GM18508 (cell line): Measurements from ENCODE around the gene AGAP3.

Source experiments
- ATAC-seq: cut with Tn5 transposase; IDR thresholded peaks from one replicate; pipeline ENCODE4 v1.9.1; 2021; ENCODE audit warnings: moderate number of reproducible peaks; ENCODE audit not compliant: insufficient read depth, unreplicated experiment

AGAP3 gene

GRCh38 chr7:151086802-151087244 is 548 bp downstream of the AGAP3 start:
- ATAC-seq = no peak

- no peak for ATAC-seq
These were observed 1.2 kb downstream of the AGAP3 start for GRCh38 chr7:151087245-151088018.

- no peak for ATAC-seq
These were observed 2.0 kb downstream of the AGAP3 start for GRCh38 chr7:151088019-151088855.

DNA sequence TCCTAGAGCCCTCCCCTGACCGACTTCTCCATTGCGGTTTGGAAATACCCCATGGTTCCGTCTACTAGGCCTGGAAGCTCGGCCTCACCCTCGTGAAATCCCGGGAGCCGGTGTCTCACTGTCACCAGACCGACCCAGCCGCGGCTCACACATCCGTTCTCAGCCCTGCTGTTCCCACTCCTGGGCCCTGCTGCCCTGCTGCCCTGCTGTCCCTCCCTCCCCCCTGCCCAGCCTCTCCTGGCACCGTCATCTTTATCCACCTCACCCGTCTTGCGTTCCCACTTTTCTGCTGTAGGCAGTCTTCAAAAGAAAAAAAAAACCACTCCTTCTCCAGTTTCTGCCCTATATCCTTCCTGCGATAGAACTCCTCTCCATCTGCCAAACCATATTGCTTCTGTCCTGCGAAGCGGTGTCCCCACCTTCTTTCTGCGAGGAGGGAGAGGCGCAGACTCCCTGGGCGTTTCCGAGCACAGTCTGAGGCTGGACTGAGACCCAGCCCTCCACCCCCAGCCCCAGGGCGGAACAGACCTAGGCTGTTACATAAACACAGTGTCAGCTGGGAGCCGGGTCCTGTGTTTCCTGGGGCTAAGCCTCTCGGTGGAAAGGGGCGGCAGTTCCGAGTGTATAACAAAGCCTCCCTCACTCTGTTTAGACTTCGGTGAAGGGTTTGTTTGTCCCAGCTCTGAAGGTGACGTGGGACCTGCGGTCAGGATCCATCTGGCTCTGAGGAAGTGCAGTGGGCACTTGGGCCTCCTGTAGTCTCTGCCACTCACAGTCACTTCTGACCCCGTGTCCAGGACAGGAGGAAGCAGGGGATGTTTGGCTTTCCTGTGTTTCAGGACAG is 2.8 kb downstream of the AGAP3 start:
- no peak for ATAC-seq

GRCh38 chr7:151089893-151090730 is 3.8 kb downstream of the AGAP3 start:
- no peak for ATAC-seq

DNA sequence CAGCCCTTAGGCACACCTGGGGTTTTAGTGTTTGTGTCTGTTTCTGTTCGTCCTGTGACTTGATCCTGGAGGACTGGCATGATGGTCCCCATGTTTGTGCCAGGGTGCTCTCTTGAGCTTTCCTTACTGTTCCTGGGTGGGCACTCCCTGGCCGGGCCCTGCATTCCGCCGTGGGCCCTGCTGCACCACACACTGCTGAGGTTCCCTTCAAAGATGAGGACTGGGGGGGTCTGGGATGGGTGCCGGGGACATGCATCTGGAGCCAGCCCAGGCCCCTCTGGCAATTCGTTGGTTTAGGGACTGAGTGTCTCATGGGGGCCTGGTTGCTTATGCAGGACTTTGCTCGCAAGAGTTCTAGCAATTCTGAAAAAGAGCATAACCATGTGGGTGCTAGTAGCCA is 4.7 kb downstream of the AGAP3 start:
- ATAC-seq = no peak

DNA sequence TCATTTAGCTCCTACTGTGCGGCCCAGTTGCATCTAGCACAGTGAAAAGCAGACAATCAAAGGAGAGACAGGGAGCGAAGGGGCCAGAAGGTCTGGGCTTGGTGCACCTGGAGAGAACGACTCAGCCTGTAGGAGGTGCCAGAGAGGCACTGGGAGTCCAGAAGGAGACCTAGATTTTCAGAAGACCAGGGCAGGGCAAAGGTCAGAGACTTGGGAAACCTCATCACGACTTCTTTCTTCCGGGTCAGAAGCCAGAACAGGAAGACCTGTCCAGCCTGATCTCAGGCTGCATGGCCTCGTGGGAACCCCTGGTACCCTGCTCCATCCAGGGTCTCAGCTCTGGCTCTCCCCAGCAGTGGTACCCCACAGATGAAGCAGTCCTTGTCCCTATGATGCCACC is 5.2 kb downstream of the AGAP3 start:
- ATAC-seq = no peak

DNA sequence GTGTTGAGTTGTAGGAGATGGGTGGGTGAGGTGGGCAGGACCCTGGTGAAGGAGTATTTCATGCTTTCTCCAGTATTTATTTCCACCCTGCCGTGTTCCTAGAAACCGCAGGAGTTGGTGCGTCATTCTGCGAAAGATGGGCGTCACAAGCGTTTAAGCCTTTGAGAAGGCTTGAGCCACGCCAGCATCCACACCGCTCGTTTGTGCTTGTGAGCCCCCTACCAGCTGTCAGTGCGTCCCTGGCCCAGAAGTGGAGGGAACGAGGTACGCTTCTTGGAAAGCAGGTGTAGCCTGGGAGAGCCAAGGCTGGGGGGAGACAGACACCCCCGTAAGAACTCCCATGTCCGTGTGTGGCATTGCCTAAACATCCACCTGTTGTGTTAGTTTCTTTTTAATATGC is 5.7 kb downstream of the AGAP3 start:
- ATAC-seq = no peak

- no peak for ATAC-seq
These were observed 7.5 kb downstream of the AGAP3 start for GRCh38 chr7:151093748-151094147.

- no peak for ATAC-seq
These were observed 8.4 kb downstream of the AGAP3 start for GRCh38 chr7:151094675-151095074.

DNA sequence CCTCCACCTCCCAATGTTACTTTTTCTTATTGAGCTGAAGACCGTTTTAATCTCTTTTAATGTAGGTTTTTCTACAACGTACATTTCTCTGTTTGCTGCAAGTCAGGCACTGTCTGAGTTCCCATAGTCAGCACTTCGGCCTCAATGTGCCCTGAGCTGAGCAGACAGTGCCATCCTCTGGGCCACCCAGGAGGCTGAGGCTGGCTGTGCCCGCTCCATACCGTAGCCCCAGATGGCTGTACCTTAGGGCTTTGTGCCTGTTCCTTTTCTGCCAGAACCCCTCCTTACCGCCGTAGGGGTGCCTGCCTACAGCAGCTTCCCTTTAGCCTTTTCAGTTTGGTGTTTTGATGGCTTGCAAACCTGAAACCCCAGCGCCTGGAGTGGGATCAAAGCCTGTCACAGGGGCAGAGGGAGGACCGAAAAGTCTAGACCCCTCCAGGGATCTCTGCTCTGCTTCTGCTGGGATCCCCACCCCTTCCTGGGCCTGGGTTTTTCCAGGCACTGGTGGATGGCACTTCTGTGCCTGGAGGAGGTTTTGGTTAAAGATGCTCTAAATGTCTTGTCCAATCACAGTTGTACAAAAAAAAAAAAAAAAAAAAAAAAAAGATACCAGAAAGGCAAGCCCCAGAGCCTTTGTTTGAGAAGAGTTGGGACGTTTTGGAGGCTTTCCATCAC is 9.0 kb downstream of the AGAP3 start:
- ATAC-seq = no peak

GRCh38 chr7:151095828-151096475 is 9.7 kb downstream of the AGAP3 start:
- no peak for ATAC-seq

DNA sequence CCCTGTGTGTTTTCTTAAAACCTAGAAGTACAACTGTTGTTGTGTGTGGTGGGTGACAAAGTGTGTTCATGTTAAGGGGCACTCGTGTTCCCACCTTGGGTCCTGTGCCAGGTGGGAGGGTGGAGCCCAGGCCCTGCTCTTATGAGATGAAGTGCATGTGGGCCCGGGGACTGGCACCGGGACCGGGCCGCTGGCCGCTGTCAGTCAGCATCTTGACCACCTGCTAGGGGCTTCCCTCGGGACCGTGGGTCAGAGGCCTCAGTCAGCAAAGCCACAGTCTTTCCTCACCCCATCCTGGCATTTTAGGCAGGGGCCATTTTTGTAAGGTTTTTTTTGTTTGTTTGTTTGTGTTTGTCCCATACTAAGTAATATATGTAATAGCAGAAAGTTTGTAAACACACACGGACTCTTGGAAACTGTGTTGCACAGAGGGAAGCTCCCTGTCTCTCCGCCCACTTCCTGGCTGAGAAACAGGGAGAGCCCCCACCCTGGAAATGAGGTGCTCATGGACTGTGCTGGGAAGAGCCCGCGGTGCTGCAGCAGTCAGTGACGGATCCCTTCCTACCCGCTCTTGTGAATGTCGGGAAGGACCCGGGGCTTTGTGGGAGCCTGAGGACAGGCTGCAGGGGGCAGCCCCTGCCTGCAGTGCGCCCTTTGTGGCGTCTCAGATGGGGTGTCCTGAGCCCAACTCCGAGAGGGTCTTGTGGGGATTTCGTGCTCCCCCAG is 13.4 kb downstream of the AGAP3 start:
- ATAC-seq = no peak

DNA sequence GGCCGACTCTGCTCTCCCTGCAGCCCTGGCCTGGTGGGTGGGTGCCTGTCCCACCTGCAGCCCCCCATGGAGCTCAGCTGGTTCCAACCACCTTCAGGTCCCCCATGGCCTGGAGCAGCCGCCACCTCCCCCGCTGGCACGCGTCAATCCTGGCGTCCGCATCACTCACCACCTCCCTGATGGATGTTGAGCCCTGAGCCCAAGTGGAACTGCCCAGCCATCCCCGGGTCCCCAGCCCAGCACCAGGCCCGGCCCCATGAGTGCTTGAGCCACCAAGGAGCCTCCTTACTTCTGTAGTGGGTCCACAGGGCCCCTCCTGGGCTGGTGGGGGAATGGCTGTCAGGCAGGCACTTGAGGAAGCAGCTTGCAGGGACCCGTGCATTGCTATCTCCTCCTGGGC is 14.6 kb downstream of the AGAP3 start:
- ATAC-seq = no peak

GRCh38 chr7:151101621-151102396 is 15.5 kb downstream of the AGAP3 start:
- no peak for ATAC-seq

GRCh38 chr7:151102991-151103390 is 16.7 kb downstream of the AGAP3 start:
- no peak for ATAC-seq

DNA sequence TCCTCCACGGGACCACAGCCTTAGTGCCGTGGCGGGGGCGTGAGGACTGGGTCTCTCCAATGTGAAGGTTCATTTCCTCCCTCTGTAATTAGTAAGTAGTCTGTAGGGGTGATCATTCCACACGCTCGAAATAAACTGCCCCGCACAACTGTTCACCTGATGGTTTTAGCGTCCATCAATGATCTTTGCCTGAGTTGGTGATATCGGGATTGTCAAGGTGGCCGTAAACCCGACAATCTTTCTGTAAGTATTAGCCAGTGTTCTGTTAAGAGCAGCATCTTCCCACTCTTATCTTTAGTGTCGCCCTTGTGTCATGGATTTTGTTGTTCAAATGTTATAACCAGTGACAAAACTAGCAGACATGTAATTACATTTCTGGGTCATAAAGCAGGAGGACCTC is 17.7 kb downstream of the AGAP3 start:
- no peak for ATAC-seq
